Measurements from ENCODE around the gene KIAA0513.
A peak's percentile ranks its signal among the peaks of the same experiment; 100 is the strongest.

The KIAA0513 gene

GRCh38 chr16:85072076-85072860, 44.7 kb downstream of the KIAA0513 start:
- DNase-seq (ENCODE audit: low spot score): no peak

GRCh38 chr16:85072947-85073346, 45.4 kb downstream of the KIAA0513 start:
- no peak for DNase-seq (ENCODE audit: low spot score)

- no peak for DNase-seq (ENCODE audit: low spot score)
These were observed 46.8 kb downstream of the KIAA0513 start for GRCh38 chr16:85074225-85074914.

DNA sequence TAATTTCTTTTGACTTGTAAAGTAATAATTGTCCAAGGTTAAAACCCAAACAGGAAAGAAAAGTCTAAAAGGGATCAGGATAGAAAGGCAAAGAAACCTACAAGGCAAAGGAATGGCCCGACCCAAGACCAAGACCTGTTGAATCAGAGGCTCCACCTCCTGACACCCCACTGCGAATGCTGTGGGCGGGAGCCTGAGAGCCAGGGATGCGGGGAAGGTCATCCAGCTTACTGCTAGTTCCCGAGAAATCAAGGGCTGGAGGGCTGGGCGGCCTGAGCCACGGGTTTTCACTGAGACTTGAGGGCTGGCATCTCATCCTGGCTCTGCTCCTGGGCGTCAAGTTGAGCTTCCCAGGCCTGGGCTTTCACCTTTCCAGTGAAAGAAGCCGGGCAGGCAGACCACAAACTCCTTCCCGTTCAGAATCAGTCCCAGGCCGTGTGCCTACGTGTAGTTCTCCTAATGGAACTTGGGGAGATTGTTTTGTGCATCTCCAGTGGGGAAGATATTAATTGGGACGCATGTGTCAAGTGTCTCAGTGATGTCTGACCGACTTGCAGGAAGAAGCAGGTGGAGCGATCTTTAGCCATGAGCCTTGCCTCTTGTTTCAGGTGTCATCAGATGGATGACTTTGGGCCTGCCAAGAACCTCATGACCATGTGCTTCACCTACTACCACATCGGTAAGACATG, 47.8 kb downstream of the KIAA0513 start:
- no peak for DNase-seq (ENCODE audit: low spot score)

GRCh38 chr16:85077039-85077438, 49.4 kb downstream of the KIAA0513 start:
- no peak for DNase-seq (ENCODE audit: low spot score)

DNA sequence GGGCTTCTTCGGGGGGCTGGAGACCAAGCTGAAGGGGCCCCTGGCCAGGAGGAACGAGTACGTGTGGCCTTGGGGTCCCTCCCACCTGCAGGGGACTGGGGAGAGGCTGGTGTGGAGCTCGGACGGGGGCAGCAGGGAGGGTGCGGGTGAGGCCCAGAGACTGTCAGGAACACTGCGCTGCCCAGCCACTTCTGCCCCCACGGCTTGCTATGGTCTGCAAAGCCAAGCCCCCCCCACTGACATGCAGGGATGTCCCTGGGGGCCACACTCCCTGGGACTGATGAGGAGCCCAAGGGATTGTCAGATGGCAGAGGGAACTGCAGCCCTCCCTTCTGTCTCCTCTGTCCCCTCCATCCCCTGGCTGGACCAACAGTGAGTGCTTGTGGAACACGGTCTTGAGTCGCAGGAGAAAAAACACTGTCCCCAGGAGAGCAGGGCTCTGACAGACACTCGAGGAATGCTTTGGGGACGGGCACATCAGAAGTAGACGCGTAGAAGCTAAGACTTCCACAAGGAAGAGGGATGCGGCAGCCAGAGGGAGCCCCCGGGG, 50.1 kb downstream of the KIAA0513 start:
- DNase-seq (ENCODE audit: low spot score): no peak

DNA sequence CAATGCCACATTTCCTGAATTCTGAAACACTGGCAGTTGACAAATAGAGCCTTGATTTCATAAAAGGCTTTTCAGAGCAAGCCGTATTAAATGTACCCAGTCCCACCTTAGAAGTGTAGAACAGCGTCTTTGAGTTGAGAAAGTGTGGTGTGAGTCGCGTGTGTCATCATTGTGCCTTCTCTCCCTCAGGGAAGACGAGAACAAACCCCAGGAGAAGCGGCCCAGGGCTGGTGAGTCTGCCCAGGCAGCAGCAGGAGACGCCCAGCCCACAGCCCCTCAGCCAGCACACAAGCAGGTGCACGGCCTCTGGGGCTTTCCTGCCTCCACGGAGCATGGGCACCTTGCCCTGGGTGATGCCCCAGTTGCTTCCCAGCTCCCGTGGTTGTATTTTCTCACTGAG, 50.6 kb downstream of the KIAA0513 start:
- DNase-seq (ENCODE audit: low spot score): no peak

DNA sequence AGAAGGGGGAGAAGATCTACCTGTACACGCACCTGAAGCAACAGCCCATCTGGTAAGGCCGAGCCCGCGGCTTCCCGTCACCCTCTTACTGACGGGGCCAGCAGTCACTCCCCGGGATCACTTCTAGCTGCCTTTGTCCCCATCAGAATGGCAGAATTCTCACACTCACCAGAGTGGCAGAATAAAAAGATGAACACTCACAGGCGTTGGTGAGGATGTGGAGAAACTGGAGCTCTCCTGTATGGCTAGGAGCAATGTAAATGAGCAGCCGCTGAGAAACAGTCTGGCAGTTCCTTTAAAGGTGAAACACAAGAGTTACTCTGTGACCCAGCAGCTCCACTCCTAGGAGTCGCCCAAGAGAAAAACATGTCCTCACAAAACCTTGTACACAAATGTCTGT, 51.4 kb downstream of the KIAA0513 start:
- DNase-seq (ENCODE audit: low spot score): no peak

DNA sequence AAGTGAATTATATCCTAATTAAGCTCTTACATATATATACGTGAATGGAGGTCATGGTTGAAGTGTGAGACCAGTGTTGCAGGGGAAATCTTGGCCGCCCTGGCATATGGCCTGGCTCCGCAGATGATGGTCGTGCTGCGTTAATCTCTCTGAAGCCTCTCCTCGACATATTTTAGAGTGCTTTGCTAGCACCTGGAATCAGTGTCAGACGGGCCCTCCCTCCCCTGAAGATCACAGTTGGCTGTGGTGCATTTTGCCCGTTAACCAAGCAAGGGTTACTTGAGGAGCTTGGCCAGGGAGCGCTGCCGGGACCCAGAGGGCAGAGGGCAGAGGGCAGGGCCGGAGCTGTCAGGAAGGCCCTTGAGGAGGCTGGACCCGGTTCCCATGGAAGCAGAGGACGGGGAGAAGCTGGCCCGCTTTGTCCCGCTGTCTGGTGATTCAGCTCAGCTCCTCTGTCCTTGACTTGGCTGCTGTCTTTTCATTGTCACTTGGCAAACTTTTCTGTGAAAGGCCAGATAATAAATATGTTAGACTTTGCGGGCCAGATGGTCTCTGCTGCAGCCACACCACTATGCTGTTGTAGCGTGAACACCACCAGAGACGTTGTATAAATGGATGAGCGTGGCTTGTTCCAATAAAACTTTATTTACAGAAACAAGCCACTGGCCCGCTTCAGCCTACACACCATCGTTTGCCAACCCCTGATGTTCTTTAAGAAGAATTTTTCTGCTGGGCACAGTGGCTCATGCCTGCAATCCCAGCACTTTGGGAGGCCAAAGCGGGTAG, 52.4 kb downstream of the KIAA0513 start:
- DNase-seq (ENCODE audit: low spot score): no peak

DNA sequence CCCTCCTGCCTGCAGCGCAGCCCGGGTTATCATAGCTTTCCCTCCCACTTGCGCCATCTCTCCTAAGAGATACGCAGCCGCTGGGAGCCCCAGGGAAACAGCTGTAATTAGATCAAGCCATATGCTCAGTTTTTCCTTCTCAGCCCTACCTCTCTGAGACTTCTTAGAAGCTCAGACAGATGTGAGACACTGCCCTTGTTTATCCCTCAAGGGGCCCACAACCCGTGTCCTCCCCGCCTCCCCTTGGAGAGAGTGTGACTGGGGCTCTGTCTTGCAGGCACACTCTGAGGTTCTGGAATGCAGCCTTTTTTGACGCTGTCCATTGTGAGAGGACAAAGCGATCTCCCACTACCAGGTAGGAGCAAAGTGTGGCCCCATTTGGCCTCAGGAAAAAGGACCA, 53.4 kb downstream of the KIAA0513 start:
- DNase-seq (ENCODE audit: low spot score): no peak

GRCh38 chr16:85081765-85082164, 54.2 kb downstream of the KIAA0513 start:
- DNase-seq (ENCODE audit: low spot score): no peak

- DNase-seq (ENCODE audit: low spot score): peak; percentile 74
These were observed 54.8 kb downstream of the KIAA0513 start for GRCh38 chr16:85082173-85083050.

GRCh38 chr16:85083051-85083639, 55.5 kb downstream of the KIAA0513 start:
- no peak for DNase-seq (ENCODE audit: low spot score)

- DNase-seq (ENCODE audit: low spot score): no peak
These were observed 57.4 kb downstream of the KIAA0513 start for GRCh38 chr16:85084841-85085510.

GRCh38 chr16:85085721-85086120, 58.1 kb downstream of the KIAA0513 start:
- no peak for DNase-seq (ENCODE audit: low spot score)

- peak; percentile 90 for DNase-seq (ENCODE audit: low spot score)
These were observed 59.0 kb downstream of the KIAA0513 start for GRCh38 chr16:85086347-85087291.

DNA sequence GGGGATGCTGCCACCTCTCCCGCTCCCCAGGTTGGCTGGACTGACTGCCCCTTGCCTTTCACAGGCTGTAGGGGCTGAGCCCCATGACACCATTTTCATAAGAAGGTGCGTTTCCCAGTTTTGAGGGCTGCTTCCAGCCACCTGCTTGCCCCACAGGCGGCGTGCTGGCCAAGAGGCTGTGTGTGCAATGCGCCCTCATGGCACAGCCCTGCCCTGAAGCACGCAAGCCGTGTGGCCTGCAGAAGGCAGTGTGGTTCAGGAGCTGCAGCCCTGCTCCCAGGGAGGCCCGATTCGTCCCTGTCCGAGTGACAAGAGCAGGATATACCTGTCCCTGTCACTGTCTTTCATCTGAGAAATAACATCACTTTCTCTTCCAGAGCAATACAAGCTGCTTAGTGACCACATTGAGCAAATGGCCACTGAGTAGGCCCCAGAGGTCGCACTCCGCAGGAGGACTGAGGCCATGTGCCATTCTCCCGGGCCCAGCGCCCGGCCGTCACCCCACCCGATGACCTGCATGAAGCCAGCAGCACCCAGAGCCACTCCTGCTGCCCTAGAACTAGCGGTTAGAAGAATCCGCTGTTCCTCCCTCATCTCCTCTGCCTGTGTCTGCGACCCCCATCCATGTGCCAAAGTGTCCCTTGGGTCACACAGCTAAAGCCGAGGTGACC, 60.4 kb downstream of the KIAA0513 start:
- peak; percentile 65 for DNase-seq (ENCODE audit: low spot score)

- no peak for DNase-seq (ENCODE audit: low spot score)
These were observed 61.1 kb downstream of the KIAA0513 start for GRCh38 chr16:85088570-85089199.

Measured in cerebellar cortex (tissue), 1 donor.